ENCODE data around the gene SNX8.

DNA sequence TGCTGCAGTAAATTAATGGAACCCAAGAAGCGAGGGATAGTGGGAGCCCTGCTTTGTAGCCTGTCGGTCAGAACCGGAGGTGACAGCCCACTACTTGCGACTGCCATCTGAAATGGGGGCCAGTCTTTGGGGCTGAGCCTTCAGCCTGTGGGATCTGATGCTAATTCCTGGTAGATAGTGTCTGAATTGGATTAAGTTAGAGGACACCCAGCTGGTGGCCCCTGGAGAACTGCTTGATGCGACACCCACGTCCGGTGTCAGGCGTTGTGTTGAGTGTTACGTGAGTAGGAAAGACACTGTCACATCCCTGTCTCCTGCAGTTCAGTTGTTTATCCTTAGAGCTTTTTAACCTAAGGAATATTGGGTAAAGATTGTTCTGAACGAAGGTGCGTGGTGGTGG lies 45.4 kb upstream of the SNX8 start:
- TF ChIP-seq, protein P1, sequence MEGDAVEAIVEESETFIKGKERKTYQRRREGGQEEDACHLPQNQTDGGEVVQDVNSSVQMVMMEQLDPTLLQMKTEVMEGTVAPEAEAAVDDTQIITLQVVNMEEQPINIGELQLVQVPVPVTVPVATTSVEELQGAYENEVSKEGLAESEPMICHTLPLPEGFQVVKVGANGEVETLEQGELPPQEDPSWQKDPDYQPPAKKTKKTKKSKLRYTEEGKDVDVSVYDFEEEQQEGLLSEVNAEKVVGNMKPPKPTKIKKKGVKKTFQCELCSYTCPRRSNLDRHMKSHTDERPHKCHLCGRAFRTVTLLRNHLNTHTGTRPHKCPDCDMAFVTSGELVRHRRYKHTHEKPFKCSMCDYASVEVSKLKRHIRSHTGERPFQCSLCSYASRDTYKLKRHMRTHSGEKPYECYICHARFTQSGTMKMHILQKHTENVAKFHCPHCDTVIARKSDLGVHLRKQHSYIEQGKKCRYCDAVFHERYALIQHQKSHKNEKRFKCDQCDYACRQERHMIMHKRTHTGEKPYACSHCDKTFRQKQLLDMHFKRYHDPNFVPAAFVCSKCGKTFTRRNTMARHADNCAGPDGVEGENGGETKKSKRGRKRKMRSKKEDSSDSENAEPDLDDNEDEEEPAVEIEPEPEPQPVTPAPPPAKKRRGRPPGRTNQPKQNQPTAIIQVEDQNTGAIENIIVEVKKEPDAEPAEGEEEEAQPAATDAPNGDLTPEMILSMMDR (IDR thresholded peaks at IDR 0.05), result no peak
- no peak for TF ChIP-seq POLR2AphosphoS5 (IDR thresholded peaks at IDR 0.05)
